Amygdala (tissue), 56 donors: ENCODE results near the gene HPCAL4.

ENCODE experiments used
- DNase-seq, 56 donors: peaks; one replicate each; lab custom pipeline; 2025; lab: John Stamatoyannopoulos, UW

HPCAL4 gene

GRCh38 chr1:39704757-39705156, 13.5 kb upstream of the HPCAL4 start:
- no peak for DNase-seq

- DNase-seq, result no peak
Observed at GRCh38 chr1:39701049-39701439, 9.8 kb upstream of the HPCAL4 start.

GRCh38 chr1:39700348-39700747, 9.1 kb upstream of the HPCAL4 start:
- no peak for DNase-seq

GRCh38 chr1:39699419-39699818, 8.2 kb upstream of the HPCAL4 start:
- no peak for DNase-seq

- DNase-seq, result no peak
Observed at GRCh38 chr1:39698568-39698967, 7.3 kb upstream of the HPCAL4 start.

GRCh38 chr1:39696448-39696847, 5.2 kb upstream of the HPCAL4 start:
- no peak for DNase-seq

- no peak for DNase-seq
Observed at GRCh38 chr1:39695016-39695415, 3.8 kb upstream of the HPCAL4 start.

- no peak for DNase-seq
Observed at GRCh38 chr1:39694026-39694425, 2.8 kb upstream of the HPCAL4 start.

- DNase-seq, result peak in 6 of 56 donors; percentile 28 to 56 (median 38)
Observed at GRCh38 chr1:39692152-39693074, 1.2 kb upstream of the HPCAL4 start.

- DNase-seq, result no peak
Observed at GRCh38 chr1:39690794-39691382, 345 bp downstream of the HPCAL4 start.

GRCh38 chr1:39690225-39690624, 1.0 kb downstream of the HPCAL4 start:
- DNase-seq, result no peak

- peak in 6 of 56 donors; percentile 12 to 29 (median 19) for DNase-seq
Observed at GRCh38 chr1:39689635-39690034, 1.6 kb downstream of the HPCAL4 start.

GRCh38 chr1:39689214-39689613, 2.0 kb downstream of the HPCAL4 start:
- DNase-seq, result no peak

- DNase-seq, result no peak
Observed at GRCh38 chr1:39688706-39689105, 2.5 kb downstream of the HPCAL4 start.

GRCh38 chr1:39687243-39687642, 4.0 kb downstream of the HPCAL4 start:
- DNase-seq, result no peak

GRCh38 chr1:39685071-39685470, 6.2 kb downstream of the HPCAL4 start:
- DNase-seq, result no peak

- no peak for DNase-seq
Observed at GRCh38 chr1:39684313-39684664, 6.9 kb downstream of the HPCAL4 start.

- no peak for DNase-seq
Observed at GRCh38 chr1:39683591-39684312, 7.5 kb downstream of the HPCAL4 start.

- no peak for DNase-seq
Observed at GRCh38 chr1:39681999-39682398, 9.2 kb downstream of the HPCAL4 start.

GRCh38 chr1:39681294-39681693, 9.9 kb downstream of the HPCAL4 start:
- no peak for DNase-seq

GRCh38 chr1:39680751-39681150, 10.5 kb downstream of the HPCAL4 start:
- DNase-seq, result no peak
